BE2C (cell line): Measurements from ENCODE around the gene ZNF701.
"Not testable (repeated sequence)": the region's sequence is repeated elsewhere in the genome, so short reads cannot be mapped to it uniquely, and the experiment has no call there.

ENCODE experiments used
- DNase-seq: peaks from one replicate; pipeline ENCODE4 v3.0.0-alpha.2; 2020
- H3K27me3 ChIP-seq: fragments of 250-450 bp; sonication (Bioruptor Pico); 2 replicates; pipeline ENCODE4 v1.5.1; 2020; ENCODE audit warnings: mild to moderate bottlenecking
- H3K36me3 ChIP-seq: fragments of 250-450 bp; sonication (Bioruptor Pico); 2 replicates; pipeline ENCODE4 v1.5.1; 2020; ENCODE audit warnings: mild to moderate bottlenecking
- H3K4me1 ChIP-seq: fragments of 250-450 bp; sonication (Bioruptor Pico); 2 replicates; pipeline ENCODE4 v1.5.1; 2020
- H3K4me3 ChIP-seq: 2 replicates; pipeline ENCODE4 v1.5.1; 2011; ENCODE audit warnings: low read depth, low read length
- H3K9me3 ChIP-seq: fragments of 250-450 bp; sonication (Bioruptor Pico); 2 replicates; pipeline ENCODE4 v1.5.1; 2020
- TF ChIP-seq, protein P1 (sequence below): IDR thresholded peaks from 2 replicates; pipeline ENCODE4 v1.5.1; 2012; ENCODE audit warnings: mild to moderate bottlenecking, low read depth, low read length

The ZNF701 gene

DNA sequence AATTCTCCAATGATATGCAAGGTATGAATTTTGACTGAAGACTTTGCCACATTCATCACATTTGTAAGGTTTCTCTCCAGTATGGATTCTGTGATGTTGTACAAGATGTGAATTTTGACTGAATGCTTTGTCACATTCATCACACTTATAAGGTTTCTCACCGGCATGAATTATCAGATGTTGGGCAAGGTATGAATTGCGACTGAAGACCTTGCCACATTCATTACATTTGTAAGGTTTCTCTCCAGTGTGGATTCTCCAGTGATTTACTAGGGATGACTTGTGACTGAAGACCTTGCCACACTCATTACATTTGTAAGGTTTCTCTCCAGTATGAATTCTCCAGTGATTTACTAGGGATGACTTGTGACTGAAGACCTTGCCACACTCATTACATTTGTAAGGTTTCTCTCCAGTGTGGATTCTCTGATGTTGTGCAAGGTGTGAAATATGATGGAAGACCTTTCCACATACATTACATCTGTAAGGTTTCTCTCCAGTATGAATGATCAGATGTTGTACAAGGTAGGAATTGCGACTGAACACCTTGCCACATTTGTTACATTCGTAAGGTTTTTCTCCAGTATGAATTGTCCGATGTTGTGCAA is 43.3 kb downstream of the ZNF701 start:
- peaks cover 4% of the 10 kb centered on the region; the same call in 1 of the 2 replicates for H3K36me3 ChIP-seq
- no peak overlapping the region for H3K4me3 ChIP-seq
- no peaks in the 10 kb centered on the region for H3K9me3 ChIP-seq
- no peaks in the 10 kb centered on the region for H3K4me1 ChIP-seq
- TF ChIP-seq, protein P1, sequence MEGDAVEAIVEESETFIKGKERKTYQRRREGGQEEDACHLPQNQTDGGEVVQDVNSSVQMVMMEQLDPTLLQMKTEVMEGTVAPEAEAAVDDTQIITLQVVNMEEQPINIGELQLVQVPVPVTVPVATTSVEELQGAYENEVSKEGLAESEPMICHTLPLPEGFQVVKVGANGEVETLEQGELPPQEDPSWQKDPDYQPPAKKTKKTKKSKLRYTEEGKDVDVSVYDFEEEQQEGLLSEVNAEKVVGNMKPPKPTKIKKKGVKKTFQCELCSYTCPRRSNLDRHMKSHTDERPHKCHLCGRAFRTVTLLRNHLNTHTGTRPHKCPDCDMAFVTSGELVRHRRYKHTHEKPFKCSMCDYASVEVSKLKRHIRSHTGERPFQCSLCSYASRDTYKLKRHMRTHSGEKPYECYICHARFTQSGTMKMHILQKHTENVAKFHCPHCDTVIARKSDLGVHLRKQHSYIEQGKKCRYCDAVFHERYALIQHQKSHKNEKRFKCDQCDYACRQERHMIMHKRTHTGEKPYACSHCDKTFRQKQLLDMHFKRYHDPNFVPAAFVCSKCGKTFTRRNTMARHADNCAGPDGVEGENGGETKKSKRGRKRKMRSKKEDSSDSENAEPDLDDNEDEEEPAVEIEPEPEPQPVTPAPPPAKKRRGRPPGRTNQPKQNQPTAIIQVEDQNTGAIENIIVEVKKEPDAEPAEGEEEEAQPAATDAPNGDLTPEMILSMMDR = no peak
- no peak for DNase-seq
- H3K27me3 ChIP-seq = no peaks in the 10 kb centered on the region

GRCh38 chr19:52621376-52621775 is 51.3 kb downstream of the ZNF701 start:
- TF ChIP-seq, protein P1 = no peak
- Histone ChIP-seq H3K9me3 (no peaks in the 10 kb centered on the region), H3K4me3 (no peak overlapping the region), H3K27me3 (no peaks in the 10 kb centered on the region), H3K36me3 (peaks cover under 1% of the 10 kb centered on the region; the same call in 1 of the 2 replicates), H3K4me1 (no peaks in the 10 kb centered on the region)
- DNase-seq = no peak

DNA sequence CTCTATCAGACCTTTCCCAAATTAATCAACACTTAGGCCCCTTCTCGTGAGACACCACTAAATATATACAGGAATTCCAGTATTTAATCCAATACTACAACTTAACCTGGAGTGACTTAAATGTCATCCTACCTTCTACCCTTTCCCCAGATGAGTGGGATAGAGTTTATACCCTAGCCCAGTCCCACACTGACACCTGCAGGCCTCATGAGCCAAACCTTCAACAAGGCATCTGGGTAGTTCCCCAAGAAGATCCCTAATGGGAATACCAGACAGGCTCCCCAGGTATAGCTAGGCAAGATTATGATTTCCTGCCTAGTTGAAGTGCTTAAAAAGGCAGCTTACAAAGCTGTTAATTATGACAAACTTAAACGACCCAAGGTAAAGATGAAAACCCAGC is 52.2 kb downstream of the ZNF701 start:
- TF ChIP-seq, protein P1 = no peak
- Histone ChIP-seq H3K4me3 (no peak overlapping the region), H3K4me1 (no peaks in the 10 kb centered on the region), H3K27me3 (no peaks in the 10 kb centered on the region), H3K9me3 (no peaks in the 10 kb centered on the region), H3K36me3 (no peaks in the 10 kb centered on the region)
- DNase-seq = no peak

- Histone ChIP-seq H3K9me3 (no peaks in the 10 kb centered on the region), H3K4me1 (no peaks in the 10 kb centered on the region), H3K36me3 (no peaks in the 10 kb centered on the region), H3K4me3 (no peak overlapping the region), H3K27me3 (no peaks in the 10 kb centered on the region)
- no peak for DNase-seq
- TF ChIP-seq, protein P1 = no peak
Observed at GRCh38 chr19:52626915-52627314, 56.8 kb downstream of the ZNF701 start.

GRCh38 chr19:52627441-52627840 is 57.4 kb downstream of the ZNF701 start:
- H3K36me3 ChIP-seq = not testable (repeated sequence)

DNA sequence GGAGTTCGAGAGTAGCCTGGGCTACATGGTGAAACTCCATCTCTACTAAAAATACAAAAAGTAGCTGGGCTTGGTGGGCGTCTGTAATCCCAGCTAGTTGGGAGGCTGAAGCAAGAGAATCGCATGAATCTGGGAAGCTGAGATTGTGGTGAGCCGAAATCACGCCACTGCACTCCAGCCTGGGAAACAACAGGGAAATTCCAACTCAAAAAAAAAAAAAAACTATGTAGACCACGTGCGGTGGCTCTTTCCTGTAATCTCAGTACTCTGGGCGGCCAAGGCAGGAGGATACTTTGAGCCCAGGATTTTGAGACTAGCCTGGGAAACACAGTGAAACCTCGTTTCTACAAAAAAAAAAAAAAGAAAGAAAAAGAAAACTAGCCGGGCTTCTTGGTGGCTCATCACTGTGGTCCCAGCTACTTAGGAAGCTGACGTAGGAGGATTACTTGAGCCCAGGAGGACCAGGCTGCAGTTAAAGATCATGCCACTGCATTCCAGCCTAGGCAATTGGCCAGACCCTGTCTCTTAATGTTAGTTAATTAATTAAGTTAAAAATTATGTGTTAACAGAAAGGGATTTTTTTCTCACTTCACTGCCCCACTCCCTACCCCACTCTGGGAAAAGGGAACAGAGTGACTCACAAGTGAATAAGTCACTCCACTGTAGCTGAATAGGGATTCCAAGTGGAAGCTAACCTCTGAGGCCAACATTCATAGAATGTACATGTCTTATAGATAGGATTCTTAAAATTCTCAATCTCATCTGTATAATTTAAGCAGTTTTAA is 65.9 kb downstream of the ZNF701 start:
- H3K4me3 ChIP-seq = no peak overlapping the region
- TF ChIP-seq, protein P1 = no peak
- H3K9me3 ChIP-seq = no peaks in the 10 kb centered on the region

More at GRCh38 chr19:52627441-52627840, 57.4 kb downstream of the ZNF701 start:
- H3K27me3 ChIP-seq, H3K9me3 ChIP-seq, H3K4me3 ChIP-seq, DNase-seq, H3K4me1 ChIP-seq: not testable (repeated sequence)

More for the DNA sequence above, 65.9 kb downstream of the ZNF701 start:
- DNase-seq = no peak
- no peaks in the 10 kb centered on the region for H3K4me1 ChIP-seq
- H3K36me3 ChIP-seq = no peaks in the 10 kb centered on the region
- H3K27me3 ChIP-seq = no peaks in the 10 kb centered on the region
